PC-9 (cell line): Measurements from ENCODE around the gene FEV.

Experiments
- EZH2 ChIP-seq: fragments of 200-600 bp; sonication (generic); IDR thresholded peaks from 2 replicates; pipeline ENCODE4 v1.8.0; 2017; ENCODE audit warnings: antibody characterized with exemption, low read depth
- TF ChIP-seq, protein P1 (sequence below): fragments of 200-600 bp; sonication (generic); conservative IDR thresholded peaks from 2 replicates; pipeline ENCODE4 v1.6.1; 2017; ENCODE audit warnings: mixed run types, antibody characterized with exemption, mild to moderate bottlenecking, moderate library complexity

- TF ChIP-seq, protein P1, sequence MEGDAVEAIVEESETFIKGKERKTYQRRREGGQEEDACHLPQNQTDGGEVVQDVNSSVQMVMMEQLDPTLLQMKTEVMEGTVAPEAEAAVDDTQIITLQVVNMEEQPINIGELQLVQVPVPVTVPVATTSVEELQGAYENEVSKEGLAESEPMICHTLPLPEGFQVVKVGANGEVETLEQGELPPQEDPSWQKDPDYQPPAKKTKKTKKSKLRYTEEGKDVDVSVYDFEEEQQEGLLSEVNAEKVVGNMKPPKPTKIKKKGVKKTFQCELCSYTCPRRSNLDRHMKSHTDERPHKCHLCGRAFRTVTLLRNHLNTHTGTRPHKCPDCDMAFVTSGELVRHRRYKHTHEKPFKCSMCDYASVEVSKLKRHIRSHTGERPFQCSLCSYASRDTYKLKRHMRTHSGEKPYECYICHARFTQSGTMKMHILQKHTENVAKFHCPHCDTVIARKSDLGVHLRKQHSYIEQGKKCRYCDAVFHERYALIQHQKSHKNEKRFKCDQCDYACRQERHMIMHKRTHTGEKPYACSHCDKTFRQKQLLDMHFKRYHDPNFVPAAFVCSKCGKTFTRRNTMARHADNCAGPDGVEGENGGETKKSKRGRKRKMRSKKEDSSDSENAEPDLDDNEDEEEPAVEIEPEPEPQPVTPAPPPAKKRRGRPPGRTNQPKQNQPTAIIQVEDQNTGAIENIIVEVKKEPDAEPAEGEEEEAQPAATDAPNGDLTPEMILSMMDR = no peak
- no peak for TF ChIP-seq EZH2
These were observed 25.7 kb downstream of the FEV start, which contains the start of gene CDK5R2 for GRCh38 chr2:218959141-218959731.
